NK-92 (cell line): ENCODE results near the gene CKM.
"Not testable (repeated sequence)": the region's sequence is repeated elsewhere in the genome, so short reads cannot be mapped to it uniquely, and the experiment has no call there.

ENCODE experiments used
- DNase-seq: peaks from one replicate; lab custom pipeline; 2025; ENCODE audit not compliant: unreplicated experiment; lab: John Stamatoyannopoulos, UW

CKM gene

GRCh38 chr19:45321848-45322247 is 827 bp downstream of the CKM start:
- no peak for DNase-seq

- DNase-seq, result no peak
These were observed 1.5 kb downstream of the CKM start for GRCh38 chr19:45320997-45321775.

- DNase-seq, result no peak
These were observed 7.4 kb downstream of the CKM start for GRCh38 chr19:45315304-45315703.

DNA sequence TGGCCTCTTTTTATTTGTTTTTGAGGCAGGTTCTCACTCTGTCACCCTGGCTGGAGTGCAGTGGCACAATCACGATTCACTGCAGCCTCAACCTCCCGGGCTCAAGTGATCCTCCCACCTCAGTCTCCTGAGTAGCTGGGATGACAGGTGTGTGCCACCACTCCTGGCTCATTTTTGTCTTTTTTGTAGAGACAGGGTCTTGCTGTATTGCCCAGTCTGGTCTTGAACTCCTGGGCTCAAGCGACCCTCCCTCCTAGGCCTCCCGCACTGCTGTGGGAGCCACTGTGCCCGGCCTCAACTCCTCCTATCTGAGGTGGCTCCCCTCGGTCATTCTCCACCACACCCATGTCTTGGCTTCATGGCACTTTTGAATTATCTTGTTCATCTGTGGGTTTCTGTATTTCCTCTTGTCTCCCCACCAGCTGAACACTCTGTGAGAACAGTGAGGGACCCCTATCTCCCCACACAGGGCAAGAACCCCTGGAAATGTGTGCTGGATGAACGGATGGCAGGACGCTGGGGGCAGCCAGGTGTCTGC is 7.9 kb downstream of the CKM start:
- no peak for DNase-seq

DNA sequence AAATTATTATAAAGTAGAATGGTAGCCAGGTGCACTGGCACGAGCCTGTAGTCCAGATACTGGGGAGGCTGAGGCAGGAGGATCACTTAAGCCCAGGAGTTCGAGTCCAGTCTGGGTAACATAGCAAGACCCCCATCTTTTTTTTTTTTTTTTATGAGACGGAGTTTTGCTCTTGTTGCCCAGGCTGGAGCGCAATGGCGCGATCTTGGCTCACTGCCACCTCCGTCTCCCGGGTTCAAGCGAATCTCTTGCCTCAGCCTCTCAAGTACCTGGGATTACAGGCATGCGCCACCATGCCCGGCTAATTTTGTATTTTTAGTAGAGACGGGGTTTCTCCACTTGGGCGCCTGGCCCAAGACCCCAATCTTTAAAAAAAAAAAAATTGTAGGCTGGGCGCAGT is 10.4 kb downstream of the CKM start:
- not testable (repeated sequence) for DNase-seq

GRCh38 chr19:45311621-45312020 is 11.1 kb downstream of the CKM start:
- no peak for DNase-seq

DNA sequence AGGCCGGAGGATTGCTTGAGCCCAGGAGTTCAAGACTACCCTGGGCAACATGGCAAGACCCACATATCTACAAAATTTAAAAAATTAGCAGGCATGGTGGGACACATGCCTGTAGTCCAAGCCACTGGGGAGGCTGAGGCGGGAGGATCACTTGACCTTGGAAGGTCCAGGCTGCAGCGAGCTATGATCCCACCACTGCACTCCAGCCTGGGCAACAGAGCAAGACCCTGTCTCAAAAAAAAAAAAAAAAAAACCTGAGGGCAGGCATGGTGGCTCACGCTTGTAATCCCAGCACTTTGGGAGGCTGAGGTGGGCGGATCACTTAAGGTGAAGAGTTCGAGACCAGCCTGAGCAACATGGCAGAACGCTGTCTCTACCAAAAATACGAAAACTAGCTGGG is 13.4 kb downstream of the CKM start:
- DNase-seq, result not testable (repeated sequence)

- no peak for DNase-seq
These were observed 15.3 kb downstream of the CKM start for GRCh38 chr19:45307361-45307760.

GRCh38 chr19:45306518-45307027 is 16.1 kb downstream of the CKM start:
- no peak for DNase-seq

- DNase-seq, result no peak
These were observed 16.6 kb downstream of the CKM start for GRCh38 chr19:45306040-45306439.

DNA sequence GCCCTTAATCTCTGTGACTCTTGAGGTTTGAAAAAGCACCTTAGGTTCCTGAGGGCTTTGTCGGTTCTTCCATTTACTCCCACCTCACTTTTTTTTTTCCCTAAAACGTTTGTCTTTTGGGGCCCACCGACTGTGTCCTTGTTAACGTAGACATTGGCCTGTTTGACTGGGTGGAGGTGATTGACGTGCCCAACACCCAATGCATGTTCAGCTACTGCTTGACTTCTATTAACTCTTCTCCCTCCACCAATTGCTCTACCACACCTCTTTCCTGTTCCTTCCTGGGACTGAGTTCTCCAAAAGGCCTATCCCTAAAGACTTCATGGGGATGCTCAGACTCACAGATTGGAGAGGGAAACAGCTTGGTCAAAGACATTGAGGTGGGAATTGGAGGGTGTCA is 17.3 kb downstream of the CKM start:
- no peak for DNase-seq

GRCh38 chr19:45305007-45305406 is 17.7 kb downstream of the CKM start:
- DNase-seq, result no peak

GRCh38 chr19:45304141-45304926 is 18.3 kb downstream of the CKM start:
- no peak for DNase-seq

GRCh38 chr19:45303269-45304060 is 19.2 kb downstream of the CKM start:
- DNase-seq, result no peak

DNA sequence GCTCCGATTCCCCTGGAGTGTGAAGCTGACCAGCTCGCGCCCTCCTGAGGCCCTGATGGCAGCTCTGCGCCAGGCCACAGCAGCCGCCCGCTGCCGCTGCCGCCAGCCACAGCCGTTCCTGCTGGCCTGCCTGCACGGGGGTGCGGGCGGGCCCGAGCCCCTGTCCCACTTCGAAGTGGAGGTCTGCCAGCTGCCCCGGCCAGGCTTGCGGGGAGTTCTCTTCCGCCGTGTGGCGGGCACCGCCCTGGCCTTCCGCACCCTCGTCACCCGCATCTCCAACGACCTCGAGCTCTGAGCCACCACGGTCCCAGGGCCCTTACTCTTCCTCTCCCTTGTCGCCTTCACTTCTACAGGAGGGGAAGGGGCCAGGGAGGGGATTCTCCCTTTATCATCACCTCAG is 20.3 kb downstream of the CKM start:
- DNase-seq, result no peak

DNA sequence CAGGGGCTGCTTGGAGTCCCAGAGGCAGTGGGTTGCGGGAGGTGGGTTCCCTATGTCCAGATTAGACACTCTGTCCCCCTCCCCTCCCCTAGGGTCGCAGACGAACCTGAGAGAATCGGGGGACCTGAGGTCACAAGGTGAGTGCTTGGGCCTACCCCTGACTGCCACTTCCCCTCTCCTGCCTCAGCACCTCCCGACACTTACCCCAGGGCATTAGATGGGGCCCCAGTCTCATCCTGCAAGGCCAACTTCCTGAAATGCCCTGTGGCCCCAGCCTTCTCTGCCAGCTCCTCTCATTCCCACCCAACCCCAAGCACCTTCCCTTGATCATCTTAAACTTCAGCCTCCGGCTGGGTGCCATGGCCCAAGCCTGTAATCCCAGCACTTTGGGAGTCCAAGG is 23.0 kb downstream of the CKM start:
- DNase-seq, result no peak

DNA sequence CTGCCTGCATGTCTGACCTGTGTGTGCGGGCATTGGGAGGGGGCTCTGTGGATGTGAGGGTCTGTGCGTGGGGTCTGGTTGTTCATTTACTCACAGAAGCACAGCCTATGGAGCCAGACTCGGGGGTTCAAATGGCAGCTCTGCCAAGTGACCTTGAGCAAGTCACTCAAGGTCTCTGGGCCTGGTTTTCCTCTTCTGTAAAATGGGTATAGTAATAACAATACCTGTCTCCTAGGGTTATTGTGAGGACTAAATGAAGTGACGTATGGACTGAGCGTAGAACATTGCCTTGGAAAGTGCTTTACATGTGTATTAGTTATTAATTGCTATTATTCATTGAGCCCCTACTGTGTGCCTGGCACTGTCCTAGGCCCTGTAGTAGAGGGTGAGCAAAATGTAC is 24.4 kb downstream of the CKM start:
- no peak for DNase-seq

GRCh38 chr19:45297674-45298073 is 25.0 kb downstream of the CKM start:
- no peak for DNase-seq

- DNase-seq, result no peak
These were observed 26.3 kb downstream of the CKM start for GRCh38 chr19:45296355-45296754.

DNA sequence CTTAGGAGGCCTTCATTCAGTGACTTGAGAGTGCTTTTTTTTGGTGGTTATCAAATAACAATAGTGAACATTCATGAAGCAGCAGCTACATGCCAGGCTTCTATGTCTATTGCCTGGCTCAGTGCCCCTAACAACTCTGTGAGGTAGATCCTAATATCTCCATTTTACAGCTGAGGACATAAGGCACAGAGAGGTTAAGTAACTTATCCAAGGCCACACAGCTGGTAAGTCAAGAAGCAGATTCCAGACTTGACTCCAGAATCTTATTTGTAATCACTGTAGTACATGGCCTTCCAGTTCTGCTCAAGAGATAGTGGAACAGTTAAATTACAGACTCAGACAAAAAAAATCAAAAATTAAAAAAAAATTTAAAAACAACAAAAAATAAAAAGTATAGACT is 26.8 kb downstream of the CKM start:
- no peak for DNase-seq
